ENCODE measurements around the gene ERMN. TPM values are rescaled to one million over a fixed set of nuclear protein-coding genes. Genes with fewer than 3 reads are reported as not detected.

The ERMN gene
- total RNA-seq, 2 experiments from 2014 or later: 1.0 to 1.8 TPM

DNA sequence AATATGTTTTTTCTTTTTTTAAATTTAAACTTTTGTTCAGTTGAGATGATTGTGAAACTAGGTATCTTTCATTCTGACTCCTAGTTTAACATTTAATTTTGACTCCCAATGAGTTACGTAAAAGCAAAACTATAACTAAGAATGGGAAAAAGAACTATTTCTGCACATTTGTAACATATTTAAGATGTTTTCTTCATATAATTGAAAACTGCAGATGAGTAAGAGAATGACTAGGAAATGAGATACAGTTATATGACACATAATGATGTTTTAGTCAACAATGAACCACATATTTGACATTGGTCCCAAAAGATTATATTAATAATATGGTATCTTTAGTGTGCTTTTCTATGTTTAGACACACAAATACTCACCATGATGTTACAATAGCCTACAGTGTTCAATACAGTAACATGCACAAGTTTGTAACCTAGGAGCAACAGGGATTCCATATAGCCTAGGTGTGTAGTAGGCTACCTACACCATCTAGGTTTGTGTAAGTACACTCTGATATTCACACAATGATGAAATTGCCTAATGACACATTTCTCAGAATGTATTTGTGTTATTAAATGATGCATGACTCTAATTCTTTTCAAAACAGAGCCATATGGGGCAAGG lies 12.6 kb downstream of the ERMN start:
- Mint-ChIP-seq H3K27ac (no peak overlapping the region), H3K4me3 (no peak overlapping the region), H3K4me1 (peaks cover 49% of the 10 kb centered on the region), H3K27me3 (no peaks in the 10 kb centered on the region), H3K36me3 (ENCODE audit: low read depth) (no peaks in the 10 kb centered on the region), H3K9me3 (ENCODE audit: low read depth) (no peaks in the 10 kb centered on the region)
- intact Hi-C loops (cut with DNase I, micrococcal nuclease): loop anchor here (2.0 kb wide), 2 partner anchors 14 to 586 kb away; no protein-coding TSS in a partner anchor
- ChIA-PET CTCF (interaction anchor here (1.0 to 1.4 kb wide), 3 partner anchors 8 to 178 kb away, joined by 3 to 6 read pairs (median 5); no protein-coding TSS in a partner anchor), POLR2A (no interaction called here)
- ATAC-seq: peak; percentile 84
- no peak for DNase-seq

GRCh38 chr2:157311706-157312105 lies 13.9 kb downstream of the ERMN start:
- Mint-ChIP-seq H3K27ac (no peak overlapping the region), H3K4me1 (peaks cover 62% of the 10 kb centered on the region), H3K4me3 (no peak overlapping the region), H3K9me3 (ENCODE audit: low read depth) (no peaks in the 10 kb centered on the region), H3K27me3 (no peaks in the 10 kb centered on the region), H3K36me3 (ENCODE audit: low read depth) (no peaks in the 10 kb centered on the region)
- no peak for DNase-seq
- ATAC-seq: no peak
- intact Hi-C loops (cut with DNase I, micrococcal nuclease): loop anchor here (2.0 kb wide), 2 partner anchors 15 to 587 kb away; no protein-coding TSS in a partner anchor
- ChIA-PET CTCF (interaction anchor here (0.6 to 3.7 kb wide), 7 partner anchors 10 to 1313 kb away, joined by 3 to 17 read pairs (median 4); no protein-coding TSS in a partner anchor), POLR2A (no interaction called here)

GRCh38 chr2:157309878-157310277 lies 15.7 kb downstream of the ERMN start:
- H3K4me3 Mint-ChIP-seq: no peak overlapping the region
- H3K4me1 Mint-ChIP-seq: peaks cover 58% of the 10 kb centered on the region
- no peak for DNase-seq
- intact Hi-C loops (cut with DNase I, micrococcal nuclease): loop anchor here in 1 of 2 experiments (10.0 kb wide), 4 partner anchors 185 to 1445 kb away; partner anchors contain the start of gene ACVR1C
- ChIA-PET POLR2A (no interaction called here), CTCF (interaction anchor here (0.6 to 3.7 kb wide), 8 partner anchors 16 to 438 kb away, joined by 3 to 17 read pairs (median 4); partner anchors contain the start of genes ACVR1C and ERMN)
- no peaks in the 10 kb centered on the region for H3K27me3 Mint-ChIP-seq
- H3K9me3 Mint-ChIP-seq (ENCODE audit: low read depth): no peaks in the 10 kb centered on the region
- H3K36me3 Mint-ChIP-seq (ENCODE audit: low read depth): no peaks in the 10 kb centered on the region
- no peak overlapping the region for H3K27ac Mint-ChIP-seq
- no peak for ATAC-seq

GRCh38 chr2:157307021-157307420 lies 18.6 kb downstream of the ERMN start:
- intact Hi-C loops (cut with DNase I, micrococcal nuclease): loop anchor here in 1 of 2 experiments (2.0 to 10.0 kb wide), 5 partner anchors 46 to 1448 kb away; partner anchors contain the start of gene ACVR1C
- no peak overlapping the region for H3K27ac Mint-ChIP-seq
- H3K4me1 Mint-ChIP-seq: peaks cover 53% of the 10 kb centered on the region
- H3K27me3 Mint-ChIP-seq: no peaks in the 10 kb centered on the region
- ChIA-PET CTCF (interaction anchor here (0.7 to 8.5 kb wide), 32 partner anchors 10 to 717 kb away, joined by 3 to 189 read pairs (median 3); partner anchors contain the start of genes CYTIP and ERMN), POLR2A (interaction anchor here (1.4 to 1.6 kb wide), 2 partner anchors 113 to 133 kb away, joined by 3 to 7 read pairs; no protein-coding TSS in a partner anchor)
- H3K4me3 Mint-ChIP-seq: no peak overlapping the region
- no peaks in the 10 kb centered on the region for H3K36me3 Mint-ChIP-seq (ENCODE audit: low read depth)
- ATAC-seq (peak; percentile 61), DNase-seq (no peak)
- H3K9me3 Mint-ChIP-seq (ENCODE audit: low read depth): no peaks in the 10 kb centered on the region

- no peaks in the 10 kb centered on the region for H3K36me3 Mint-ChIP-seq (ENCODE audit: low read depth)
- no peaks in the 10 kb centered on the region for H3K9me3 Mint-ChIP-seq (ENCODE audit: low read depth)
- DNase-seq (no peak), ATAC-seq (no peak)
- intact Hi-C loops (cut with DNase I, micrococcal nuclease): loop anchor here in 1 of 2 experiments (2.0 to 10.0 kb wide), 5 partner anchors 45 to 1449 kb away; partner anchors contain the start of gene ACVR1C
- peaks cover 43% of the 10 kb centered on the region for H3K4me1 Mint-ChIP-seq
- ChIA-PET POLR2A (interaction anchor here (1.3 kb wide), 1 partner anchor 133 kb away, joined by 5 read pairs; no protein-coding TSS in a partner anchor), CTCF (interaction anchor here (0.6 to 8.5 kb wide), 27 partner anchors 8 to 1279 kb away, joined by 3 to 189 read pairs (median 5); partner anchors contain the start of genes ACVR1C and ERMN)
- no peaks in the 10 kb centered on the region for H3K27me3 Mint-ChIP-seq
- H3K4me3 Mint-ChIP-seq: no peak overlapping the region
- H3K27ac Mint-ChIP-seq: no peak overlapping the region
Observed at GRCh38 chr2:157305723-157306110, 19.9 kb downstream of the ERMN start.

DNA sequence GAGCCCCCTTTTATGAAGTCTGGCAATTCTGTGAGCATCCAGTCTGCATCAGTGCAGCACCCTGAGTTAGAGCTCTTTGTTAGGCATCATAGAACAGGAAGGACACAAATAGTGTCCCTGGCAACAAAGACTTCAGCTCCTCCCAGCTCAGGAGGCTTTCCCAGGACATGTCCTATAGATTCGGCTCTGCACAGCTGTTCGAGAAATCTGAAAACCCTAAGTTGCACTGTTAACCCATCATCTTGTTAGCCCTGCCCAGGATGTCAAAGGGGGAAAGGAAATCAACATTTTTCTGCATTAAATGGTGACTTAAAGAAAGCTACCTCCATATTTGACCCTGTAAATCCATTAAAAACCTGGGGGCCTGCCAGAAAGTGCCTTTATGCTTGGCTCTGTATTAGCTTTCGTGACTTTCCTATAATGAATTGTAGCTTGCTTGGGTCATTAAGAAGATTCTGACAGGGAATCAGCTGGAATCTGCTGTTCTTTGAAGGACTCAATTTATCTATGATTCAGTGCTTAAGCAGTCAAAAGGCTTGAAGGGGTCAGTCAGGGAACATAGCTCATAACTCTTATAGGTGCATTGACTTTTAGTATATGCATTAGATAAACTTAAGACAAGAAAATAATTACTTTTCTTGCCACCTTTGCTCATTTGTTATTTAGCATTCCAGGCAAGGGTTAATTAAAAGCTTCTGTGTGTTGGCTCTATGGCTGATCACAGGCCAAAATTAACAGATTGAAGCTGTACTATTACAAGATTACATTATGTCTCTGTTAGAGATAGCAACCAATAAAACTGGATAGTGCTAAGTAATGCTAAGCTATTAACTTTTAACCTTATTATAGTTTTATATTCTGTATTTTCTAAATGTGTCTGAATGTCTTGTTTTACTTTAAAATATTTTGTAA lies 20.6 kb downstream of the ERMN start:
- ATAC-seq (no peak), DNase-seq (no peak)
- Mint-ChIP-seq H3K36me3 (ENCODE audit: low read depth) (no peaks in the 10 kb centered on the region), H3K27me3 (no peaks in the 10 kb centered on the region), H3K27ac (no peak overlapping the region), H3K4me3 (no peak overlapping the region), H3K9me3 (ENCODE audit: low read depth) (no peaks in the 10 kb centered on the region), H3K4me1 (peaks cover 41% of the 10 kb centered on the region)
- CTCF ChIA-PET: interaction anchor here (0.6 to 8.5 kb wide), 39 partner anchors 9 to 1278 kb away, joined by 3 to 189 read pairs (median 4); partner anchors contain the start of genes ACVR1C and ERMN
- intact Hi-C loops (cut with DNase I, micrococcal nuclease): loop anchor here (5.0 to 10.0 kb wide), 6 partner anchors 32 to 1450 kb away; partner anchors contain the start of gene ACVR1C (in 1 of the 2)
- POLR2A ChIA-PET: interaction anchor here (1.3 kb wide), 1 partner anchor 134 kb away, joined by 5 read pairs; no protein-coding TSS in a partner anchor

GRCh38 chr2:157303612-157304011 lies 22.0 kb downstream of the ERMN start:
- ATAC-seq: no peak
- Mint-ChIP-seq H3K27ac (no peak overlapping the region), H3K9me3 (ENCODE audit: low read depth) (no peaks in the 10 kb centered on the region), H3K4me3 (no peak overlapping the region), H3K36me3 (ENCODE audit: low read depth) (no peaks in the 10 kb centered on the region), H3K4me1 (peaks cover 34% of the 10 kb centered on the region), H3K27me3 (peaks cover 1% of the 10 kb centered on the region)
- ChIA-PET POLR2A (no interaction called here), CTCF (interaction anchor here (0.7 to 8.5 kb wide), 43 partner anchors 8 to 721 kb away, joined by 3 to 189 read pairs (median 6); partner anchors contain the start of genes ACVR1C and ERMN)
- intact Hi-C loops (cut with DNase I, micrococcal nuclease): loop anchor here (2.0 to 10.0 kb wide), 10 partner anchors 34 to 1451 kb away; partner anchors contain the start of gene ACVR1C (in 1 of the 2)
- DNase-seq: no peak

DNA sequence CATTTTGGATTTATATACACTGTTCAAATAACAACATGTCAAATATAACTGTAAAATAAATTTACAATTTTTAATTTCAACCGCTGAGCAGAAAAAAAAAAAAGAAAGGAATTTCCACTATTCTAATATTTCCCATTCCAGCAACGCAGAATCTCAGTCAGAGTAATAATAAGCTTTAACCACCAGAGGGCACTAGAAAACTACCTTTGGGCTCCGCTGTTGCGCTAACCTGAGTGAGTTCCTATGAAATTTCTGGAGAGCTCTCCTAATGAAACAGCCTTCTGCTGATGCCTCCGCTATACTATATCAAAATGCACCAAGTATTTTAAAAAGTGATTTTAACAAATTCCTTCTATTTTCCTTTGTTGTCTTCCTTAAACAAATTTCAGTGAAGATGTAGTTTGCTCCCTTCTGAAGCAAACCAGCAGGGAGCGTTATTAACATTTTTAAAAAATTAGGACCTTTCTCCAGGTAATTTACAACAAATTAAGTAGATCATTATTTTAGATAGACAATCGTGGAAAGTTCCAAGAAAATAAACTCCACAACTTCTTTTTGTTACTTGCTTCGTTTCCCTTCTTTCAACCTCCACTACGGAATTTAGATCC lies 23.0 kb downstream of the ERMN start:
- intact Hi-C loops (cut with DNase I, micrococcal nuclease): loop anchor here (1.0 to 10.0 kb wide), 13 partner anchors 35 to 1452 kb away; partner anchors contain the start of gene ACVR1C (in 2 of the 2)
- H3K27me3 Mint-ChIP-seq: peaks cover 3% of the 10 kb centered on the region
- no peaks in the 10 kb centered on the region for H3K9me3 Mint-ChIP-seq (ENCODE audit: low read depth)
- peak; percentile 50 for DNase-seq
- ChIA-PET POLR2A (interaction anchor here (0.5 to 1.7 kb wide), 4 partner anchors 111 to 139 kb away, joined by 3 to 10 read pairs (median 4); no protein-coding TSS in a partner anchor), CTCF (interaction anchor here (0.5 to 8.5 kb wide), 100 partner anchors 9 to 1924 kb away, joined by 3 to 189 read pairs (median 5); partner anchors contain the start of genes ACVR1C, CYTIP and ERMN)
- no peak overlapping the region for H3K4me3 Mint-ChIP-seq
- no peak overlapping the region for H3K27ac Mint-ChIP-seq
- peak; percentile 75 for ATAC-seq
- H3K4me1 Mint-ChIP-seq: peaks cover 30% of the 10 kb centered on the region
- no peaks in the 10 kb centered on the region for H3K36me3 Mint-ChIP-seq (ENCODE audit: low read depth)

- no peaks in the 10 kb centered on the region for H3K36me3 Mint-ChIP-seq (ENCODE audit: low read depth)
- no peaks in the 10 kb centered on the region for H3K9me3 Mint-ChIP-seq (ENCODE audit: low read depth)
- no peak overlapping the region for H3K4me3 Mint-ChIP-seq
- H3K27me3 Mint-ChIP-seq: peaks cover 5% of the 10 kb centered on the region
- H3K27ac Mint-ChIP-seq: no peak overlapping the region
- POLR2A ChIA-PET: interaction anchor here (0.6 to 1.7 kb wide), 3 partner anchors 120 to 138 kb away, joined by 3 to 10 read pairs (median 3); no protein-coding TSS in a partner anchor
- CTCF ChIA-PET: interaction anchor here (0.7 to 8.5 kb wide), 48 partner anchors 8 to 724 kb away, joined by 3 to 189 read pairs (median 7); partner anchors contain the start of genes ACVR1C, ERMN and GALNT5
- H3K4me1 Mint-ChIP-seq: peaks cover 17% of the 10 kb centered on the region
- intact Hi-C loops (cut with DNase I, micrococcal nuclease): loop anchor here (5.0 to 10.0 kb wide), 6 partner anchors 36 to 1453 kb away; partner anchors contain the start of gene ACVR1C (in 1 of the 2)
- DNase-seq (no peak), ATAC-seq (no peak)
Observed at GRCh38 chr2:157301307-157301706, 24.3 kb downstream of the ERMN start.

GRCh38 chr2:157296958-157297357 lies 28.7 kb downstream of the ERMN start:
- no peak overlapping the region for H3K4me3 Mint-ChIP-seq
- H3K27me3 Mint-ChIP-seq: peaks cover 5% of the 10 kb centered on the region
- H3K36me3 Mint-ChIP-seq (ENCODE audit: low read depth): no peaks in the 10 kb centered on the region
- CTCF ChIA-PET: interaction anchor here (1.0 to 2.2 kb wide), 5 partner anchors 8 to 727 kb away, joined by 3 to 6 read pairs (median 4); no protein-coding TSS in a partner anchor
- DNase-seq (no peak), ATAC-seq (no peak)
- no peaks in the 10 kb centered on the region for H3K9me3 Mint-ChIP-seq (ENCODE audit: low read depth)
- no peaks in the 10 kb centered on the region for H3K4me1 Mint-ChIP-seq
- POLR2A ChIA-PET: no interaction called here
- intact Hi-C loops (cut with DNase I, micrococcal nuclease): no loop called here
- H3K27ac Mint-ChIP-seq: no peak overlapping the region
